ENCODE results near the gene SLC5A10.
"Not testable (repeated sequence)": the region's sequence is repeated elsewhere in the genome, so short reads cannot be mapped to it uniquely, and the experiment has no call there.

SLC5A10 gene

GRCh38 chr17:18947866-18948265, 4.1 kb upstream of the SLC5A10 start:
- DNase-seq (ENCODE audit: low spot score): no peak

GRCh38 chr17:18948476-18949006, 3.4 kb upstream of the SLC5A10 start:
- no peak for DNase-seq (ENCODE audit: low spot score)

- no peak for DNase-seq (ENCODE audit: low spot score)
Observed at GRCh38 chr17:18949566-18949965, 2.4 kb upstream of the SLC5A10 start.

- no peak for DNase-seq (ENCODE audit: low spot score)
Observed at GRCh38 chr17:18950346-18950745, 1.6 kb upstream of the SLC5A10 start.

GRCh38 chr17:18950944-18951905, 740 bp upstream of the SLC5A10 start:
- DNase-seq (ENCODE audit: low spot score): no peak

GRCh38 chr17:18953231-18953728, 1.3 kb downstream of the SLC5A10 start:
- DNase-seq (ENCODE audit: low spot score): no peak

GRCh38 chr17:18954321-18954720, 2.4 kb downstream of the SLC5A10 start:
- no peak for DNase-seq (ENCODE audit: low spot score)

GRCh38 chr17:18955009-18955408, 3.0 kb downstream of the SLC5A10 start:
- DNase-seq (ENCODE audit: low spot score): no peak

- not testable (repeated sequence) for DNase-seq (ENCODE audit: low spot score)
Observed at GRCh38 chr17:18956021-18956420, 4.1 kb downstream of the SLC5A10 start.

- no peak for DNase-seq (ENCODE audit: low spot score)
Observed at GRCh38 chr17:18956581-18956980, 4.6 kb downstream of the SLC5A10 start.

GRCh38 chr17:18957831-18958230, 5.9 kb downstream of the SLC5A10 start:
- DNase-seq (ENCODE audit: low spot score): no peak

- DNase-seq (ENCODE audit: low spot score): no peak
Observed at GRCh38 chr17:18958611-18959010, 6.6 kb downstream of the SLC5A10 start.

GRCh38 chr17:18959071-18959844, 7.3 kb downstream of the SLC5A10 start:
- DNase-seq (ENCODE audit: low spot score): no peak

GRCh38 chr17:18959845-18960240, 7.9 kb downstream of the SLC5A10 start:
- no peak for DNase-seq (ENCODE audit: low spot score)

- DNase-seq (ENCODE audit: low spot score): no peak
Observed at GRCh38 chr17:18960241-18960665, 8.3 kb downstream of the SLC5A10 start.

GRCh38 chr17:18960803-18961511, 9.0 kb downstream of the SLC5A10 start:
- peak; percentile 85 for DNase-seq (ENCODE audit: low spot score)

GRCh38 chr17:18961634-18962493, 9.9 kb downstream of the SLC5A10 start:
- no peak for DNase-seq (ENCODE audit: low spot score)

GRCh38 chr17:18962494-18962815, 10.5 kb downstream of the SLC5A10 start:
- DNase-seq (ENCODE audit: low spot score): no peak

GRCh38 chr17:18963126-18964017, 11.4 kb downstream of the SLC5A10 start:
- no peak for DNase-seq (ENCODE audit: low spot score)

- no peak for DNase-seq (ENCODE audit: low spot score)
Observed at GRCh38 chr17:18964018-18964351, 12.0 kb downstream of the SLC5A10 start.

Data from HuH-7.5 (cell line).